Thoracic aorta (tissue), 2 donors: ENCODE results near the gene BICD2. TPM values are rescaled to one million over a fixed set of nuclear protein-coding genes. Genes with fewer than 3 reads are reported as not detected.

Experiments
- ATAC-seq: fragments of 150-250 bp; one replicate; pipeline ENCODE4 v1.8.0; 2017; ENCODE audit warnings: low read depth; ENCODE audit not compliant: insufficient number of reproducible peaks, low FRiP score
- DNase-seq: peaks from one replicate; pipeline ENCODE4 v3.0.0-alpha.2; 2020; ENCODE audit warnings: low spot score
- H3K27ac ChIP-seq, 2 donors: fragments of 200-600 bp; sonication (generic); 1 replicate in 1 of 2; 2 replicates in 1 of 2; pipeline ENCODE4 v1.5.1; 2016; ENCODE audit warnings: mild to moderate bottlenecking in 2 of 2, moderate library complexity in 2 of 2
- H3K27me3 ChIP-seq: fragments of 200-600 bp; sonication (generic); replicated peaks from 2 replicates; pipeline ENCODE4 v1.6.0; 2016; ENCODE audit warnings: mild to moderate bottlenecking; ENCODE audit not compliant: insufficient read depth
- H3K36me3 ChIP-seq: fragments of 200-600 bp; sonication (generic); one replicate; pipeline ENCODE4 v1.5.1; 2016
- H3K4me1 ChIP-seq, 2 donors: fragments of 200-600 bp; sonication (generic); 1 replicate in 1 of 2; 2 replicates in 1 of 2; pipeline versions ENCODE4 v1.5.1 to v1.6.0; 2016; ENCODE audit warnings: low read depth in 2 of 2, mild to moderate bottlenecking in 1 of 2; ENCODE audit not compliant: control insufficient read depth in 1 of 2
- H3K4me3 ChIP-seq: fragments of 200-600 bp; sonication (generic); 2 replicates; pipeline ENCODE4 v1.5.1; 2016; ENCODE audit warnings: mild to moderate bottlenecking
- H3K9me3 ChIP-seq: fragments of 200-600 bp; sonication (generic); 2 replicates; pipeline ENCODE4 v1.5.1; 2016
- total RNA-seq, 2 donors: library from RNA; depleted of rRNA; stranded (reverse); fragments of >200 nt; gene quantifications; one replicate each; pipeline versions ENCODE4 v1.1.0 to v1.2.3, GENCODE V29; 2016
- TF ChIP-seq, protein P1 (sequence below): fragments of 200-600 bp; sonication (generic); IDR thresholded peaks from one replicate; pipeline ENCODE4 v1.5.1; 2019; ENCODE audit warnings: antibody characterized with exemption

The BICD2 gene
- total RNA-seq, 2 donors from 2014 or later = 52.1 to 57.7 TPM

DNA sequence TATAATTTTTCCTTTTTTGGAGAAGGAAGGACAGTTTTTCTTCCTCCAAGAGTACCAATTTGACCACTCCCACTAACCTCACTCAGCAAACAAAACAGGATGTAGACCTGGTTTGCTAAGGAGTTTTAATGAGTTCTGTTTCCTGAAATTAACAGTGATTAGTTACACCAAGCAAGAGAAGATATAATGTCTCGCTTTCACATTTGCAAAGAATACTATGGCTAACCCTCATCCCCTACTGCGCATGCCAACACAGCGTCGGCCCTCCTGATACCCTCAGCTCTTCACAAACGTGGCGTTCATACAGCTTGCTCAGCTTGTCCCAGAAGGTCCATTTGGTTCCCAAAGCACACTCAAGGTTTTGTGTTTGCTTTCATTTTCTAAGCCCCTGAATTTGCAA lies 52.8 kb downstream of the BICD2 start:
- DNase-seq (no peak), ATAC-seq (no peak)
- Histone ChIP-seq H3K4me3 (no peak overlapping the region), H3K9me3 (no peaks in the 10 kb centered on the region), H3K27me3 (no peaks in the 10 kb centered on the region), H3K4me1 (no peaks in the 10 kb centered on the region), H3K27ac (no peak overlapping the region), H3K36me3 (peaks cover 45% of the 10 kb centered on the region)
- TF ChIP-seq, protein P1, sequence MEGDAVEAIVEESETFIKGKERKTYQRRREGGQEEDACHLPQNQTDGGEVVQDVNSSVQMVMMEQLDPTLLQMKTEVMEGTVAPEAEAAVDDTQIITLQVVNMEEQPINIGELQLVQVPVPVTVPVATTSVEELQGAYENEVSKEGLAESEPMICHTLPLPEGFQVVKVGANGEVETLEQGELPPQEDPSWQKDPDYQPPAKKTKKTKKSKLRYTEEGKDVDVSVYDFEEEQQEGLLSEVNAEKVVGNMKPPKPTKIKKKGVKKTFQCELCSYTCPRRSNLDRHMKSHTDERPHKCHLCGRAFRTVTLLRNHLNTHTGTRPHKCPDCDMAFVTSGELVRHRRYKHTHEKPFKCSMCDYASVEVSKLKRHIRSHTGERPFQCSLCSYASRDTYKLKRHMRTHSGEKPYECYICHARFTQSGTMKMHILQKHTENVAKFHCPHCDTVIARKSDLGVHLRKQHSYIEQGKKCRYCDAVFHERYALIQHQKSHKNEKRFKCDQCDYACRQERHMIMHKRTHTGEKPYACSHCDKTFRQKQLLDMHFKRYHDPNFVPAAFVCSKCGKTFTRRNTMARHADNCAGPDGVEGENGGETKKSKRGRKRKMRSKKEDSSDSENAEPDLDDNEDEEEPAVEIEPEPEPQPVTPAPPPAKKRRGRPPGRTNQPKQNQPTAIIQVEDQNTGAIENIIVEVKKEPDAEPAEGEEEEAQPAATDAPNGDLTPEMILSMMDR = no peak

GRCh38 chr9:92711146-92711545 lies 53.5 kb downstream of the BICD2 start:
- ATAC-seq (no peak), DNase-seq (no peak)
- Histone ChIP-seq H3K4me1 (no peaks in the 10 kb centered on the region), H3K27ac (no peak overlapping the region), H3K36me3 (peaks cover 40% of the 10 kb centered on the region), H3K9me3 (no peaks in the 10 kb centered on the region), H3K4me3 (no peak overlapping the region), H3K27me3 (no peaks in the 10 kb centered on the region)
- TF ChIP-seq, protein P1 = no peak

DNA sequence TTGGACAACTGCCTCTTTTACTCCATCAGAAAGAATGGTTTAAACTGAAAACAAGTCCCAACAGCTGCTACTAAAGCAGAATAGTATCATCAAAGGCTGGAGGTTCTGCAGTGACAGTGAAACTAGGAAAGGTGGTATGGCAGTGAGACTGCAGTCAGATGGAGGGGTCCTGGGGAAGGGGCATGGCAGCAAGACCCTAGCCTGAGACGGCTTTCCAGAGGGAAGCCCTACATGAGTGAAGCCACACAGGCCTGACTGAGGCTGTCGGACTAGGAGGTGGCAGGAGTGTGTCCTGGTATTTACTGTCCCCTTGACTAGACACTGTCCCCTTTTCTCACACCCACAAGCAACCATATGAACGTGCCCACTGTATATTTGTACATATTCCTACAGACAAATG lies 54.3 kb downstream of the BICD2 start:
- TF ChIP-seq, protein P1 = no peak
- Histone ChIP-seq H3K4me3 (no peak overlapping the region), H3K27me3 (no peaks in the 10 kb centered on the region), H3K27ac (no peak overlapping the region), H3K4me1 (no peaks in the 10 kb centered on the region), H3K9me3 (no peaks in the 10 kb centered on the region), H3K36me3 (peaks cover 33% of the 10 kb centered on the region)
- ATAC-seq (no peak), DNase-seq (no peak)

DNA sequence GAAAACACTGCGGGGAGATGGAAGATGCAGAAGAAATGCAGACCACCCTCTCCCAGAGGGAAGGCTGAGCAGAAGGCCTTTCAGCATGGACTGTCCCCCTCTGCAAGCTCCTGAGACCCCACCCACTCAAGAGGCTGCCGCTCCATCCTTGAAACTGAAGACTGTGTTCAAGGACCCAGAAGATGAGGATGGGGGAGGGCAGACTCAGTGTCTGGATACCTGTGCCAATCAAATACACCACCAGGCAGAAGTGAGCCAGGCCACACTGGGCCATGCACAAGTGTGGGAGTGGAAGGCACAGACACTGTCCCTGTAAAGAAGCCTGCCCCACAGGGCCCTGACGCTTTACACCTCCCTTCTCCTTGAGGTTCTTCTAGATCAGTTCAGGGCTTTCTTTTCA lies 54.7 kb downstream of the BICD2 start:
- no peak for DNase-seq
- H3K36me3 ChIP-seq = peaks cover 28% of the 10 kb centered on the region
- TF ChIP-seq, protein P1 = no peak

DNA sequence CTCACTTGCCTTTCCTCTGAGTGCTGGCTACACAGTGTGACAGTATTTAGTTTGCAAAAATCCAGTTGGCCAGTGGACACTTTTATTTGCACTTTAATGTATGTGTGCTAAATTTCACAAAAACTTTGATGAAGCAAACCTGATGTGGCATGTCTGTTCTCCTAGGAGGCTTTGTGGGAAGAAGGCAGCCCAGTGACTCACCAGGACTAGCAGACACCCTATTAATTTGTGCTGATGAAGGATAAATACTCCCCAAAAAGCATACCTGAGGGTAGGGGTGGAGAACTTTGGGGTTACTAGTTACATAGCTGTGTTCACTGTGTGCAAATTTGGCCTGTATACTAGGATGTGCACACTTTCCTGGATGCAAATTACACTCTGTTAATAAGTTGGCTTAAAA lies 55.4 kb downstream of the BICD2 start:
- Histone ChIP-seq H3K36me3 (peaks cover 21% of the 10 kb centered on the region), H3K9me3 (no peaks in the 10 kb centered on the region), H3K27ac (no peak overlapping the region), H3K4me3 (no peak overlapping the region), H3K27me3 (no peaks in the 10 kb centered on the region), H3K4me1 (no peaks in the 10 kb centered on the region)
- TF ChIP-seq, protein P1 = no peak
- ATAC-seq (no peak), DNase-seq (no peak)

More for the DNA sequence above, 54.7 kb downstream of the BICD2 start:
- Histone ChIP-seq H3K27me3 (no peaks in the 10 kb centered on the region), H3K4me3 (no peak overlapping the region), H3K9me3 (no peaks in the 10 kb centered on the region), H3K27ac (no peak overlapping the region), H3K4me1 (no peaks in the 10 kb centered on the region)
- no peak for ATAC-seq
